IPS-20b (cell line): Measurements from ENCODE around the gene GLIS2.
"Not testable (repeated sequence)": the region's sequence is repeated elsewhere in the genome, so short reads cannot be mapped to it uniquely, and the experiment has no call there.

Source experiments
- H3K27ac ChIP-seq: one replicate; pipeline ENCODE4 v1.5.1; 2013; ENCODE audit warnings: low read length
- H3K27me3 ChIP-seq: 2 replicates; pipeline ENCODE4 v1.6.1; 2013; ENCODE audit warnings: mild to moderate bottlenecking, low read length, inconsistent platforms; ENCODE audit not compliant: insufficient read depth
- H3K36me3 ChIP-seq: 2 replicates; pipeline ENCODE4 v1.6.1; 2013; ENCODE audit warnings: low read depth, mild to moderate bottlenecking, inconsistent platforms, low read length, moderate library complexity; ENCODE audit not compliant: insufficient read depth
- H3K4me1 ChIP-seq: 2 replicates; pipeline ENCODE4 v1.6.1; 2013; ENCODE audit warnings: mild to moderate bottlenecking, control low read depth, inconsistent platforms, low read length, moderate library complexity; ENCODE audit not compliant: insufficient read depth
- H3K4me3 ChIP-seq: 2 replicates; pipeline ENCODE4 v1.5.1; 2013; ENCODE audit warnings: mild to moderate bottlenecking, low read length, inconsistent platforms
- H3K9ac ChIP-seq: 2 replicates; pipeline ENCODE4 v1.6.1; 2013; ENCODE audit warnings: low read depth, mild to moderate bottlenecking, inconsistent platforms, low read length, moderate library complexity
- H3K9me3 ChIP-seq: 2 replicates; pipeline ENCODE4 v1.6.1; 2013; ENCODE audit warnings: mild to moderate bottlenecking, low read depth, low read length, inconsistent platforms; ENCODE audit not compliant: insufficient read depth

Gene GLIS2

DNA sequence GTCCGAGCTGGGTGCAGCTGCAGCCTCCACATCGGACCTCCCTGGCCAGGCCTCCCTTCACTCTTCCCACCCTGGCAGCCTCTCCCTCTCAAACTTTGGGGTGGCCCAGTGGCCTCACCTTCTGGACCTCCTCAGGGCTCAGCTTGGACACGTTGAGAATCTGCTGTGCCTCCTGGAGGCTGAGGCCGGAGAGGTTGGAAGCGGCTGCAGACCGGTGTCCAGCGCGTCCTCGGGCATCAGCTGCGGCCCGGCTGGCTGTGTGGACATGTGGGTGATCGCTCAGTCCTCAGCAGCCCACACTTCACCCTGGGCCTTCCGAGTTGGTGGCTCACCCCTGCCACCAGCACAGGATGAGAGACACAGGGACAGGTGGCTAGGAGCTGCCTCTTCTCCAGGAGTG, 25.4 kb downstream of the GLIS2 start:
- no peak overlapping the region for H3K9ac ChIP-seq
- no peak overlapping the region for H3K27ac ChIP-seq

DNA sequence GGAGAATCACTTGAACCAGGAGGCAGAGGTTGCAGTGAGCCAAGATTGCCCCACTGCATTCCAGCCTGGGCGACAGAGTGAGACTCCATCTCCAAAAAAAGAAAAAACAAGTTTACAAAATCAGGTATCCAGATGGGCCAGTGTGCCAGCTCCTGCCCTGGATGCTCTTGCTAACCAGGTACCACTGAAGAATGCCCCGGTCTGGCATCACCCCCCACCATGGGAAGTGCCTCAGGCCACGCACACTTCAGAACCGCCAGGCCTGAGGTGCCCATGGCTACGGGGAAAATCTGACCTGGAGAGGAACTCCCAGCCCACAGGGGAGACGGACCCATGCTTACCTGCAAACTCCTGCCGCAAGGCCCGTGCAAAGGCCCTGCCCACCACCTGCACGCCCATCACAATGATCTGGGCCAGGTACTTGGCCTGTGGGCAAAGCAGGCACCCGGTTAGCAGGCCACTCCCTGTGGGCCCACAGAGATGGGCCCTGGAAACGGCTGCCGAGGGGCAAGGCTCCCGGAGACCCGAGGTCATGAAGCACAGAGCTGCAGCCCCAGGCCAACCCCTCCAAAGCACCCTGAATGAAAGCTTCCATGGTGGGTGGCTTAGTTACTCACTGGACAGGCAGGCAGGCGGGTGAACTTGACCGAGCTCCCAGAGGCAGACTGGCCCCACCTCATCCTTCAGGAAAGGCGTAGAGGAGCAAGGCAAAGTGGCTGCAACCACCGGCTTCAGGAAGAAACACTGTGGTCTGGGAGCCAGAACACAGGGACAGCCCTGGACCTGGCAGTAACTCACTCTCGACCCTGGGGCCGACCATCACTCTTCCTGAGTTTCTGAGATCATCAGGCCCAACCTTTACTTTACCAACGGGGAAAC, 27.2 kb downstream of the GLIS2 start:
- Histone ChIP-seq H3K27ac (no peak overlapping the region), H3K9ac (no peak overlapping the region), H3K4me1 (no peaks in the 10 kb centered on the region), H3K9me3 (no peaks in the 10 kb centered on the region; the same call in none of the 2 replicates), H3K4me3 (no peak overlapping the region), H3K27me3 (no peaks in the 10 kb centered on the region), H3K36me3 (peaks cover 43% of the 10 kb centered on the region)

More for the DNA sequence above, 25.4 kb downstream of the GLIS2 start:
- no peaks in the 10 kb centered on the region; the same call in none of the 2 replicates for H3K9me3 ChIP-seq
- H3K27me3 ChIP-seq, result no peaks in the 10 kb centered on the region
- H3K4me3 ChIP-seq, result no peak overlapping the region
- H3K4me1 ChIP-seq, result no peaks in the 10 kb centered on the region
- H3K36me3 ChIP-seq, result peaks cover 32% of the 10 kb centered on the region

- H3K27ac ChIP-seq, H3K4me1 ChIP-seq, H3K27me3 ChIP-seq, H3K9me3 ChIP-seq, H3K9ac ChIP-seq, H3K4me3 ChIP-seq: not testable (repeated sequence)
- peaks cover 37% of the 10 kb centered on the region for H3K36me3 ChIP-seq
Measured at GRCh38 chr16:4344300-4344982, 28.6 kb downstream of the GLIS2 start.

DNA sequence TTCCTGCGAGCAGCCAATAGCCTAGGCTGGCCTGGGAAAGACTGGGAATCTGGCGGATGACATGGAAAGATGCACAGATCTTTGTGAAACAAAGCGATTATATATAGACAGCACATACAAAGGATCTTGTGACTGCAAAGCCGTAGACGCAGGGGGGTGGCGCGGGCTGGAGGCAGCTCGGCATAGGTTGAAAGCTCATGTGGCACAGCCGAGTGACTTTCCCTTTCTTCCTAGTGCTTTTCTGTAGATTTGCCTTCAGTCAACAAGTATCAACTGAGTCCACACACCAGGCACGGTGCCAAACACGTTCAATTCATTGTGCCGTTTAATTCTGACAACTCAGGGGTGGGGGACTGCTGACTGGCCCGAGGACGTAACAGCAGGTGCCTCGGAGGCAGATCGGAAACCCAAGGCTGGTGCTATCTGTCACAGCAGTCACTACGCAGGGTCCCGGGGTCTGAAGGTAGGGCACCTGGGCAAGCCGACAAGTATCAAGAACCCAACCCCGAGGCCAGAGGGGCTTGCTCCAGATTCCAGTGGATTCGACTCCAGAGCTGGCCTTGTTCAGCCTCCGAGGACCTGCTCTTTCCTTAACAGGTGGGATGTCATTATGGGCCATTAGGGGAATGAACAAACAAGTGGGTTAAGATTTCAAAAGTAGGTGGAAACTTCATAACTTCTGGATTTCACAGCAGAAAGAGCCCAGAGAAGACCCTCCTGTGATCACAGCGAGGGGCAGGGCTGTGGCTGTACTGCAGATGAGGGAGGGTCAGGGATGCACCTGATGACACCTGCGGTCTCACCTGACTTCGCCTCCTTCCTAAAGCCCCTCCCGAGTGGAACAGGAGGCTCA, 29.3 kb downstream of the GLIS2 start:
- no peaks in the 10 kb centered on the region for H3K27me3 ChIP-seq
- H3K36me3 ChIP-seq, result peaks cover 40% of the 10 kb centered on the region
- 0 out of 2 replicates have a peak, but pooled peaks cover 3% of the 10 kb centered on the region for H3K4me1 ChIP-seq
- no peak overlapping the region for H3K27ac ChIP-seq
- H3K4me3 ChIP-seq, result no peak overlapping the region
- H3K9me3 ChIP-seq, result no peaks in the 10 kb centered on the region; the same call in none of the 2 replicates
- H3K9ac ChIP-seq, result no peak overlapping the region

DNA sequence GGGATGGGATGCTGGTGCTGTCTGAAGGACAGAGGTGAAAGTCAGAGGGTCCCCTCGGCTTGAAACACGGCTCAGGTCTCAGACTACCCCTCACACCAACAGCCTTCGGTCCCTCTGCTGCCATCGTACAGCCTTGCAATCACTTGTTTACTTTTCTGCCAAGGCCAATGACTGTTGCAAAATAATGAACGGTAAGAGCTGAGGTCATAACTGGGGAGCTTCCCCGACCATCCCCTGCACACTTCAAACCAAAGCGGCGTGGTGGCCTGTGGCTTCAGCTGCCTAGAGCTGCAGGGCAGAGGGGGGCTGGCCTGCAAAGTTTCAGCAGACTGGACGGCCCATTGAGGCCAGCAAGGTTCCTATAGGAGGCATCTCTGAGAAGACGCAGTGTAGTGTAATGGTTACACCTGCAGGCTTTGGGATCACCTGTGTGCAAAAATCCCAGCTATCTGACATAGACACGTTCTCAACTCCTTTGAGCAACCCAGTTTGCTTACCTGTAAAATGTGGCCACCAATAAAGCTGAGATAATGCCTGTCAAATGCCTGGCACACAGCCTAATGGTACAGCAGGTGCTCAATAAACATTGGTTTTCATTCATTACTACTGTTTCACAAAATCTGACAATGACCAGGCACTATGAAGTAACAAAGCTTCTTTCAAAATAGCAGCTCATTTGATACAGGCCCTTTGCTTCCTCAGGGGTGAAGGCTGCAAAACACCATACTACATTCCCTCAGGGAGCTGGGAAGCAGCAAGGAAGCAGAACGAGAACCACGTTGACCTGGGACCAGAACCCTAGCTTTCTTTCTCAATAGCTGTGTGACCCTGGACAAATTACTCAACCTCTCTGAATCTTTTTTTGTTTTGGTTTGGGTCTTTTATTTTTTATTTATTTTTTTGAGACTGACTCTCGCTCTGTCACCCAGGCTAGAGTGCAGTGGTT, 30.2 kb downstream of the GLIS2 start:
- Histone ChIP-seq H3K4me3 (no peak overlapping the region), H3K27ac (no peak overlapping the region), H3K36me3 (peaks cover 32% of the 10 kb centered on the region), H3K9ac (no peak overlapping the region), H3K4me1 (0 out of 2 replicates have a peak, but pooled peaks cover 3% of the 10 kb centered on the region), H3K9me3 (no peaks in the 10 kb centered on the region; the same call in none of the 2 replicates), H3K27me3 (no peaks in the 10 kb centered on the region)

GRCh38 chr16:4347010-4347409, 31.1 kb downstream of the GLIS2 start:
- H3K9me3 ChIP-seq, result no peaks in the 10 kb centered on the region; the same call in none of the 2 replicates
- peaks cover 3% of the 10 kb centered on the region; the same call in 1 of the 2 replicates for H3K4me1 ChIP-seq

GRCh38 chr16:4347765-4348509, 32.1 kb downstream of the GLIS2 start:
- peaks cover 3% of the 10 kb centered on the region; the same call in 1 of the 2 replicates for H3K4me1 ChIP-seq
- H3K9ac ChIP-seq, result no peak overlapping the region
- peaks cover 29% of the 10 kb centered on the region for H3K36me3 ChIP-seq
- H3K27me3 ChIP-seq, result peaks cover 4% of the 10 kb centered on the region; the same call in 1 of the 2 replicates
- no peak overlapping the region for H3K4me3 ChIP-seq
- H3K9me3 ChIP-seq, result no peaks in the 10 kb centered on the region; the same call in none of the 2 replicates
- no peak overlapping the region for H3K27ac ChIP-seq

More at GRCh38 chr16:4347010-4347409, 31.1 kb downstream of the GLIS2 start:
- H3K27me3 ChIP-seq, result peaks cover 3% of the 10 kb centered on the region; the same call in 1 of the 2 replicates
- H3K36me3 ChIP-seq, result peaks cover 29% of the 10 kb centered on the region
- no peak overlapping the region for H3K27ac ChIP-seq
- H3K4me3 ChIP-seq, result no peak overlapping the region
- H3K9ac ChIP-seq, result no peak overlapping the region

DNA sequence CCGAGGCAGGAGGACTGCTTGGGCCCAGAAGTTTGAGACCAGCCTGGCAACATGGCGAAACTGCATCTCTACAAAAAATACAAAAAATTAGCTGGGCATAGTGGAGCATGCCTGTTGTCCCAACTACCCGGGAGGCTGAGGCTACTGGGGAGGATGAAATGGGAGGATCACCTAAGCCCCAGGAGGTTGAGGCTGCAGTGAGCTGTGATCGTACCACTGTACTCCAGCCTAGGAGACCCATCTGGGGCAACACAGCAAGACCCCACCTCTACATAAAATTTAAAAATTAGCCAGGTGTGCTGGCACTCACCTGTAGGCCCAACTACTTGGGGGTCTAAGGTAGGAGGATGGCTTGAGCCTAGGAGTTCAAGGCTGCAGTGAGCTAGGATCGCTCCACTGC, 33.5 kb downstream of the GLIS2 start:
- H3K9me3 ChIP-seq, result no peaks in the 10 kb centered on the region; the same call in none of the 2 replicates
- peaks cover 3% of the 10 kb centered on the region; the same call in 1 of the 2 replicates for H3K4me1 ChIP-seq
- no peak overlapping the region for H3K27ac ChIP-seq
- H3K4me3 ChIP-seq, result 0 out of 2 replicates have a peak overlapping the region, but pooled peaks have one; percentile 44
- peaks cover 29% of the 10 kb centered on the region for H3K36me3 ChIP-seq
- no peak overlapping the region for H3K9ac ChIP-seq
- peaks cover 4% of the 10 kb centered on the region; the same call in 1 of the 2 replicates for H3K27me3 ChIP-seq

DNA sequence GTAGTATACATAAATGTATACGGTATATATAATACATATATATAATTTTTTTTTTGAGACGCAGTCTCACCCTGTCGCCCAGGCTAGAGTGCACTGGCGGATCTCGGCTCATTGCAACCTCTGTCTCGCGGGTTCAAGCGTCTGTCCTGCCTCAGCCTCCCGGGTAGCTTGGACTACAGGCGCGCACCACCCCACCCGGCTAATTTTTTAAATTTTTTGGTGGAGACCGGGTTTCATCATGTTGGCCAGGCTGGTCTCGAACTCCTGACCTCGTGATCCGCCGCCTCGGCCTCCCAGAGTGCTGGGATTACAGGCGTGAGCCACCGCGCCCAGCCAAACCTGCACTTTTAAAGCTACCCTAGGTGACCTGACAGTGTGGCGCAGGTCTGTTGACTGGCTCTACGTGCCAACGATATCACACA, 34.5 kb downstream of the GLIS2 start:
- Histone ChIP-seq H3K27me3 (peaks cover 4% of the 10 kb centered on the region; the same call in 1 of the 2 replicates), H3K36me3 (peaks cover 22% of the 10 kb centered on the region), H3K4me1 (peaks cover 3% of the 10 kb centered on the region; the same call in 1 of the 2 replicates), H3K9me3 (no peaks in the 10 kb centered on the region; the same call in 1 of the 2 replicates), H3K27ac (no peak overlapping the region), H3K9ac (peak overlapping the region; percentile 84), H3K4me3 (peak overlapping the region; percentile 85)
